GM12878 (cell line): ENCODE results near the gene C1orf35. TPM values are rescaled to one million over a fixed set of nuclear protein-coding genes. Genes with fewer than 3 reads are reported as not detected.
A peak's percentile ranks its signal among the peaks of the same experiment; 100 is the strongest.

Experiments used
- ATAC-seq: fragments of 200-7000 bp; cut with Tn5 transposase; 3 replicates; pipeline ENCODE4 v1.9.1; 2020; ENCODE audit warnings: mild to moderate bottlenecking, moderate library complexity
- BruUV-seq: library from RNA; stranded (reverse); fragments of 400-500 nt; replicated peaks from 2 replicates; lab custom pipeline; 2021; lab: Mats Ljungman, UMichigan
- CTCF ChIA-PET: fragments of 300-600 bp; sonication (Branson Sonifier 250); formaldehyde crosslinking; extraction: SDS; loops from one replicate; lab custom pipeline; 2021; ENCODE audit warnings: inconsistent platforms; lab: Yijun Ruan, JAX
- POLR2A ChIA-PET: fragments of 350-600 bp; formaldehyde crosslinking; extraction: SDS; loops from one replicate; lab custom pipeline; 2021; ENCODE audit warnings: inconsistent platforms; lab: Charles Lee
- RAD21 ChIA-PET: fragments of 300-600 bp; sonication (Branson Sonifier 250); formaldehyde crosslinking; loops from one replicate; lab custom pipeline; 2023; ENCODE audit warnings: antibody characterized with exemption; ENCODE audit not compliant: unreplicated experiment; lab: Charles Lee
- SMC1A ChIA-PET: fragments of 300-600 bp; sonication (Branson Sonifier 250); formaldehyde crosslinking; loops from one replicate; lab custom pipeline; 2023; ENCODE audit not compliant: unreplicated experiment, uncharacterized antibody; lab: Charles Lee
- DNase-seq: peaks from one replicate; pipeline ENCODE4 v3.0.0-alpha.2; 2011; ENCODE audit warnings: low read depth, low spot score
- FAIRE-seq: peaks from 3 replicates; lab custom pipeline; 2011; peaks lifted over from hg19 to GRCh38; lab: Jason Lieb, UNC
- H2AFZ ChIP-seq: 2 replicates; pipeline ENCODE4 v1.6.0; 2011; ENCODE audit warnings: low read depth, low read length, control low read depth; ENCODE audit not compliant: control insufficient read depth
- H3K27ac ChIP-seq: 2 replicates; pipeline ENCODE4 v1.5.1; 2011; ENCODE audit warnings: control low read depth; ENCODE audit not compliant: control insufficient read depth, insufficient read depth
- H3K27me3 ChIP-seq, 2 experiments: replicated peaks in 1 of 2; 2 replicates each; pipeline versions ENCODE4 v1.6.0 to v1.6.1; 2011; ENCODE audit warnings: low read length in 1 of 2; ENCODE audit not compliant: control insufficient read depth in 2 of 2, insufficient read depth in 2 of 2
- H3K36me3 ChIP-seq, 2 experiments: 2 replicates each; pipeline ENCODE4 v1.5.1; 2011; ENCODE audit warnings: low read length in 1 of 2; ENCODE audit not compliant: control insufficient read depth in 2 of 2, insufficient read depth in 2 of 2
- H3K4me1 ChIP-seq: 2 replicates; pipeline ENCODE4 v1.6.1; 2011; ENCODE audit warnings: mild to moderate bottlenecking, low read length, moderate library complexity, mixed read lengths; ENCODE audit not compliant: control insufficient read depth, insufficient read depth
- H3K4me2 ChIP-seq: 2 replicates; pipeline ENCODE4 v1.6.0; 2011; ENCODE audit warnings: control low read depth; ENCODE audit not compliant: control insufficient read depth, insufficient read depth
- H3K4me3 ChIP-seq: fragments of 200-600 bp; sonication (generic); 2 replicates; pipeline ENCODE4 v1.5.1; 2016
- H3K79me2 ChIP-seq: 2 replicates; pipeline ENCODE4 v1.6.0; 2011; ENCODE audit warnings: low read length; ENCODE audit not compliant: control insufficient read depth, insufficient read depth
- H3K9ac ChIP-seq: 2 replicates; pipeline ENCODE4 v1.8.0; 2011; ENCODE audit warnings: low read length, control low read depth, mixed read lengths; ENCODE audit not compliant: control insufficient read depth, insufficient read depth
- H3K9me3 ChIP-seq: replicated peaks from 3 replicates; pipeline ENCODE4 v1.5.1; 2011; ENCODE audit warnings: mild to moderate bottlenecking, low read length; ENCODE audit not compliant: control insufficient read depth, insufficient read depth
- H4K20me1 ChIP-seq: 2 replicates; pipeline ENCODE4 v1.6.0; 2011; ENCODE audit not compliant: control insufficient read depth, insufficient read depth
- BRCA1 ChIP-seq: IDR thresholded peaks from 2 replicates; pipeline ENCODE4 v1.6.1; 2011; ENCODE audit warnings: low read depth, low read length, improper control_type of control experiment
- EGR1 ChIP-seq, 2 experiments: IDR thresholded peaks; 1 replicate in 1 of 2; 2 replicates in 1 of 2; pipeline ENCODE4 v1.6.1; 2011 to 2012; ENCODE audit warnings: low read depth in 2 of 2, low read length in 2 of 2, borderline replicate concordance in 1 of 2, mild to moderate bottlenecking in 1 of 2, moderate library complexity in 1 of 2
- HDAC2 ChIP-seq: fragments of 200-600 bp; sonication (generic); IDR thresholded peaks from 2 replicates; pipeline ENCODE4 v1.6.1; 2017
- HDAC6 ChIP-seq: fragments of 200-600 bp; sonication (generic); IDR thresholded peaks from one replicate; pipeline ENCODE4 v1.8.0; 2017; ENCODE audit warnings: antibody characterized with exemption; ENCODE audit not compliant: unreplicated experiment
- IKZF1 ChIP-seq: fragments of 450-650 bp; conservative IDR thresholded peaks from 2 replicates; pipeline ENCODE4 v1.6.1; 2017; ENCODE audit warnings: antibody characterized with exemption, mild to moderate bottlenecking
- NR2C1 ChIP-seq: fragments of 450-650 bp; IDR thresholded peaks from 2 replicates; pipeline ENCODE4 v1.6.1; 2017; ENCODE audit warnings: antibody characterized with exemption, mild to moderate bottlenecking, moderate library complexity
- POLR2A ChIP-seq: IDR thresholded peaks from 2 replicates; pipeline ENCODE4 v1.6.1; 2011; ENCODE audit warnings: low read depth, mild to moderate bottlenecking, low read length
- RFX5 ChIP-seq: IDR thresholded peaks from 2 replicates; pipeline ENCODE4 v1.6.1; 2011; ENCODE audit warnings: low read depth, low read length, improper control_type of control experiment
- SREBF2 ChIP-seq: IDR thresholded peaks from 2 replicates; pipeline ENCODE4 v1.6.1; 2012; ENCODE audit warnings: mild to moderate bottlenecking, low read length
- STAT1 ChIP-seq: fragments of 450-650 bp; conservative IDR thresholded peaks from 2 replicates; pipeline ENCODE4 v1.6.1; 2014; ENCODE audit warnings: antibody characterized with exemption, mild to moderate bottlenecking
- WGBS: methylation state at CpG from one replicate; pipeline ENCODE4 v1.1.6; 2016; ENCODE audit warnings: low lambda C conversion rate; ENCODE audit not compliant: insufficient replicate concordance, insufficient coverage; ENCODE audit errors: missing lambda C conversion rate; 5-methylcytosine and 5-hydroxymethylcytosine counted together
- in situ Hi-C: fragments of 300-500 bp; cut with MboI; formaldehyde crosslinking; loops from 9 replicates; pipeline ENCODE4 v1.14.3; 2018; ENCODE audit warnings: mixed read lengths
- intact Hi-C: fragments of 100-400 bp; cut with micrococcal nuclease; formaldehyde crosslinking; loops from one replicate; pipeline ENCODE4 v1.14.2; 2022; ENCODE audit not compliant: unreplicated experiment
- polyA plus RNA-seq, 11 experiments: library from polyadenylated mRNA; depleted of rRNA in 4 of 11; unstranded in 6 of 11; stranded (reverse) in 5 of 11; fragments of >200 nt; fragmentation: Nextera tagmentation in 4 of 11; fragmentation: Illumina TruSeq in 1 of 11; extraction: Ambion mirVana in 4 of 11; extraction: Trizol in 1 of 11; gene quantifications; 1 replicate in 1 of 11; 2 replicates in 10 of 11; pipeline versions ENCODE4 v1.2.1 to v1.2.3, GENCODE V29; 2011 to 2016; ENCODE audit warnings: inconsistent platforms in 2 of 11, missing spikeins in 2 of 11, low read depth in 1 of 11
- total RNA-seq, 4 experiments: library from RNA; depleted of rRNA in 3 of 4; stranded (reverse); fragments of >200 nt in 3 of 4; fragmentation: Illumina TruSeq in 1 of 4; extraction: Trizol in 1 of 4; gene quantifications; 2 replicates each; pipeline versions ENCODE4 v1.2.1 to v1.2.3, GENCODE V29; 2013 to 2021
- TF ChIP-seq, protein P1 (sequence below): IDR thresholded peaks from 2 replicates; pipeline ENCODE4 v1.6.1; 2012; ENCODE audit warnings: low read length, inconsistent platforms
- TF ChIP-seq, protein P2 (sequence below): fragments of 450-650 bp; IDR thresholded peaks from 2 replicates; pipeline ENCODE4 v1.6.1; 2017; ENCODE audit warnings: borderline replicate concordance

The C1orf35 gene
- total and polyA plus RNA-seq, 10 of the 15 experiments (the other 5 are each of a cell fraction or from before 2014, with no cell fraction given), result 2.5 to 27.0 (median 10.6) TPM

DNA sequence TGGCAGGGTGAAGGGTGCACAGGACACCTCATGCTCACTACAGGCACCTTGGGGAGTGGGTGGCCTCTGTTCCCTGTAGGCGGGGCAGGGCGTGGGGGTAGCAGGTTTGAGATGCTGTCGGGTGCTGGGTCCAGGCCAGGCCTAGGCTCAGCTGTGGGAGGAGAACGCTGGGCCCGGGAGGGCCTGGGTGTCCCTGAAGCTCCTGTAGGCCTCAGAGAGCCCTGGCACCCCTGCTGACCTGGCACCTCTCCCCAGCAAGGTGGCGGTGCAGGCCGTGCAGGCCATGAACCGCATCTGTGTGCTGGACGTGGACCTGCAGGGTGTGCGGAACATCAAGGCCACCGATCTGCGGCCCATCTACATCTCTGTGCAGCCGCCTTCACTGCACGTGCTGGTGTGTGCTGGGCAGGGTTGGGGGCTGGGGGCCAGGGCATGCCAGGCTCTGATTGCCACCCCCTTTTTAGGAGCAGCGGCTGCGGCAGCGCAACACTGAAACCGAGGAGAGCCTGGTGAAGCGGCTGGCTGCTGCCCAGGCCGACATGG is 44.1 kb upstream of the C1orf35 start:
- FAIRE-seq (no peak), ATAC-seq (no peak), DNase-seq (no peak)
- no peak overlapping the region for H3K4me3 ChIP-seq
- no peaks in the 10 kb centered on the region for H3K9me3 ChIP-seq
- H3K4me2 ChIP-seq, result no peak overlapping the region
- WGBS, result 97% methylated on average over 20 of the region's 20 CpGs
- TF ChIP-seq BRCA1 (no peak), POLR2A (peak; percentile 37; the same call in 1 of the 2 replicates), HDAC6 (no peak), SREBF2 (no peak)
- TF ChIP-seq, protein P1, sequence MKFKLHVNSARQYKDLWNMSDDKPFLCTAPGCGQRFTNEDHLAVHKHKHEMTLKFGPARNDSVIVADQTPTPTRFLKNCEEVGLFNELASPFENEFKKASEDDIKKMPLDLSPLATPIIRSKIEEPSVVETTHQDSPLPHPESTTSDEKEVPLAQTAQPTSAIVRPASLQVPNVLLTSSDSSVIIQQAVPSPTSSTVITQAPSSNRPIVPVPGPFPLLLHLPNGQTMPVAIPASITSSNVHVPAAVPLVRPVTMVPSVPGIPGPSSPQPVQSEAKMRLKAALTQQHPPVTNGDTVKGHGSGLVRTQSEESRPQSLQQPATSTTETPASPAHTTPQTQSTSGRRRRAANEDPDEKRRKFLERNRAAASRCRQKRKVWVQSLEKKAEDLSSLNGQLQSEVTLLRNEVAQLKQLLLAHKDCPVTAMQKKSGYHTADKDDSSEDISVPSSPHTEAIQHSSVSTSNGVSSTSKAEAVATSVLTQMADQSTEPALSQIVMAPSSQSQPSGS, result no peak
- H3K79me2 ChIP-seq, result peaks cover 34% of the 10 kb centered on the region
- H3K27ac ChIP-seq, result no peak overlapping the region
- no peaks in the 10 kb centered on the region for H3K27me3 ChIP-seq
- intact Hi-C loops (no loop called here), in situ Hi-C loops (no loop called here)
- H2AFZ ChIP-seq, result no peak overlapping the region
- H3K36me3 ChIP-seq, result peaks cover 2 to 17% of the 10 kb centered on the region in 2 experiments; a peak in 3 of 4 replicates
- POLR2A ChIA-PET, result no interaction called here
- CTCF ChIA-PET, result no interaction called here
- SMC1A ChIA-PET, result no interaction called here
- H3K9ac ChIP-seq, result no peak overlapping the region
- RAD21 ChIA-PET, result no interaction called here
- H4K20me1 ChIP-seq, result peaks cover 3% of the 10 kb centered on the region; the same call in 1 of the 2 replicates
- no TSS peak for BruUV-seq
- peaks cover 3% of the 10 kb centered on the region for H3K4me1 ChIP-seq

DNA sequence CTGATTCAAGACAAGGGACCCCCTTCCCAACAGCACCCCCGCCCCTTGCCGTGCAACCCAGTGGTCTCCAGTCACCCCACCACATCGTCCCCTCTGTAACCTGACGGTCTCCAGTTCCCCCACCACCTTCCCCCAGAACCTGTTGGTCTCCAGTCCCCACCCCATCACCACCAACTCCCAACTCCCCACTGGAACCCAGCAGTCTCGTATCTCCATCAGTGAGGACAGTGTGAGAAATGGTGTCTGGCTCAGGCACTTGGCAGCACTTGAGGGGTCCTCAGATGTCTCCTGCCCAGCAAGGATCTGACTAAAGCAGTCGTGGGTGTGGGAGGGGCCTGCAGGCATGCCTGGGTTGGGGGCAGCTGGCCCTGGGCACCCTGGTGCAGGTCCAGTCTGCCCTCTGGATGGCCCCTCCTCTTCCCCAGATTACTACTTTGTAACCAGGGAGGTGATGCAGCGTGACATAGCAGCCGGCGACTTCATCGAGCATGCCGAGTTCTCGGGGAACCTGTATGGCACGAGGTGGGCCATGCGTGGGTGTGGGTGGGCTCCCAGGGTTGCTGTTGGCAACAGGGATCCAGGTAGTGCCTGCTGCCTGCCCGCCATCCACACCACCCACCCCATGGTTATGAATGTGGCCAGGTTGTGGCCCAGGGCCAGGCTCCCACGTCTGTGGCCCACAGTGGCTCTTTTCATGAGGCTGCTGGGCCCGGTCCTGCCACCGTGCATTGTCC is 43.5 kb upstream of the C1orf35 start:
- CTCF ChIA-PET, result no interaction called here
- peaks cover 6% of the 10 kb centered on the region; the same call in 1 of the 2 replicates for H4K20me1 ChIP-seq
- no peak overlapping the region for H2AFZ ChIP-seq
- no peak overlapping the region for H3K4me2 ChIP-seq
- H3K79me2 ChIP-seq, result peaks cover 41% of the 10 kb centered on the region
- BruUV-seq, result no TSS peak
- 83% methylated on average over 18 of the region's 18 CpGs for WGBS
- H3K9me3 ChIP-seq, result no peaks in the 10 kb centered on the region
- no peaks in the 10 kb centered on the region for H3K27me3 ChIP-seq
- ATAC-seq (no peak), DNase-seq (no peak), FAIRE-seq (no peak)
- no peak overlapping the region for H3K27ac ChIP-seq
- RAD21 ChIA-PET, result no interaction called here
- SMC1A ChIA-PET, result no interaction called here
- in situ Hi-C loops, result no loop called here
- intact Hi-C loops, result no loop called here
- peaks cover 9% of the 10 kb centered on the region for H3K4me1 ChIP-seq
- POLR2A ChIA-PET, result no interaction called here
- H3K36me3 ChIP-seq, result peaks cover 8 to 17% of the 10 kb centered on the region in 2 experiments; a peak in 3 of 4 replicates
- H3K9ac ChIP-seq, result no peak overlapping the region
- H3K4me3 ChIP-seq, result no peak overlapping the region
- no peak for TF ChIP-seq STAT1
- no peak for TF ChIP-seq HDAC2
- TF ChIP-seq IKZF1, result no peak
- TF ChIP-seq EGR1 (IDR thresholded peaks at IDR 0.05; ENCODE audit: borderline replicate concordance in 1 of 2, low read depth in 2 of 2, low read length in 2 of 2), result no peak
- TF ChIP-seq, protein P2, sequence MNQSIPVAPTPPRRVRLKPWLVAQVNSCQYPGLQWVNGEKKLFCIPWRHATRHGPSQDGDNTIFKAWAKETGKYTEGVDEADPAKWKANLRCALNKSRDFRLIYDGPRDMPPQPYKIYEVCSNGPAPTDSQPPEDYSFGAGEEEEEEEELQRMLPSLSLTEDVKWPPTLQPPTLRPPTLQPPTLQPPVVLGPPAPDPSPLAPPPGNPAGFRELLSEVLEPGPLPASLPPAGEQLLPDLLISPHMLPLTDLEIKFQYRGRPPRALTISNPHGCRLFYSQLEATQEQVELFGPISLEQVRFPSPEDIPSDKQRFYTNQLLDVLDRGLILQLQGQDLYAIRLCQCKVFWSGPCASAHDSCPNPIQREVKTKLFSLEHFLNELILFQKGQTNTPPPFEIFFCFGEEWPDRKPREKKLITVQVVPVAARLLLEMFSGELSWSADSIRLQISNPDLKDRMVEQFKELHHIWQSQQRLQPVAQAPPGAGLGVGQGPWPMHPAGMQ, result no peak
- TF ChIP-seq RFX5, result no peak
- TF ChIP-seq NR2C1, result no peak
